HG03097 (cell line): Measurements from ENCODE around the gene COL4A6.
A peak's percentile ranks its signal among the peaks of the same experiment; 100 is the strongest.

Source experiments
- ATAC-seq: cut with Tn5 transposase; IDR thresholded peaks from one replicate; pipeline ENCODE4 v1.9.1; 2021; ENCODE audit not compliant: unreplicated experiment, low FRiP score

COL4A6 gene

DNA sequence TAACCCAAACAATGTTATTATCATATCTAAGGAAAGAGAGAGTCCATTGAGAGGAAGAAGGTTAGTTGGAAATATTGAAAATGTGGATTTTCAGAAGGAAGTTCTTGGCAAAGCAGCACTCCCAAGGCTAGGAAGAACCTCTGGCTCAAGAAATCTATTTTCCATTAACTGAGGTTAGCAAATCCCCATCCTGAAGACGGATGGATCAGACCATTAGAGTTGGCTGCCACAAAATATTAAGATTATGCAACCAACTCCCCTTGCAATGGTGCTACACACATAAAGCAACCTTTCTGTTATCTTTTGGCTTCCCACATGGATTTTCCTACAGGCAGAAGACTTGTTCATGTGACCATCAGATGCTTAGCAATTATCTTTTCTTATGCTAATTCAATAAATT, 96.3 kb downstream of the COL4A6 start:
- no peak for ATAC-seq

DNA sequence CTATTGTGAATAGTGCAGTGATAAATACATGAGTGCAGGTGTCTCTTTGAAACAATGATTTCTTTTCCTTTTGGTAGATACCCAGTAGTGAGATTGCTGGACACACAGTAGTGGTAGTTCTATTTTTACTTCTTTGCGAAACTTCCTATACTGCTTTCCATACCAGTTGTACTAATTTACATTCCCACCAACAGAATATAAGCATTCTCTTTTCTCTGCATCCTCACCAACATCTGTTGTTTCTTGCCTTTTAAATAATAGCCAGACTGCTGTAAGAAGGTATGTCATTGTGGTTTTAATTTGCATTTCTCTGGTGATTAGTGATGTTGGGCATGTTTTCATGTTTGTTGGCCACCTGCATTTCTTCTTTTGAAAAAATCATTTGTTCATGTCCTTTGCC, 105.9 kb downstream of the COL4A6 start:
- ATAC-seq: no peak

DNA sequence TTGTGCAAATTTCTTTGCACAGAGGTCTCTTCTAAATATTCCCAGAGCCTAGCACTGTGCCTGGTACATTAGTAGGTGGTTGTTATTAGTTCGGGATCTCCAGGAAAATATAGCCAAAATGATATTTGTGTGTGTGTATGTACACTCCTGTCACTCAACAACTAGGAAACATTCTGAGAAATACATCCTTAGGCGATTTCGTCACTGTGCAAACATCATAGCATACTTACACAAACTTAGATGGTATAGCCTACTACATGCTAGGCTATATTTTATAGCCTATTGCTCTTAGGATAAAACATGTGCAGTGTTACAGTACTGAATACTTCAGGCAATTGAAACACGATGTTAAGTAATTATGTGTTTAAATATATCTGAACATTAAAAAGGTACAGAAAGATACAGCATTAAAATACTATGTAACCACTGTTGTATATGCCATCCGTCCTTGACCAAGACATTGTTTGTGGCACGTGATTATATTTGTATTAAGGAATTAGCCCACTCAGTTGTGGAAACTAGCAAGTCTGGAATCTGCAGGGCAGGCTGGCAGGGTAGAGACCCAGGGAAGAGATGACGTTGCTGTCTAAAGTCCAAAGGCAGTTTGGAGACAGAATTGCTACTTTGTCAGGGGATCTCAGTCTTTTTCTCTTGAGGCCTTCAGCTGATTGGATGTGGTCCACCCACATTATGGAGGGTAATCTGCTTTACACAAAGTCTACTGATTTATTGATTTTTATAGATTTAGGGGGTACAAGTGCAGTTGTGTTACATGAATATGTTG, 106.9 kb downstream of the COL4A6 start:
- no peak for ATAC-seq

DNA sequence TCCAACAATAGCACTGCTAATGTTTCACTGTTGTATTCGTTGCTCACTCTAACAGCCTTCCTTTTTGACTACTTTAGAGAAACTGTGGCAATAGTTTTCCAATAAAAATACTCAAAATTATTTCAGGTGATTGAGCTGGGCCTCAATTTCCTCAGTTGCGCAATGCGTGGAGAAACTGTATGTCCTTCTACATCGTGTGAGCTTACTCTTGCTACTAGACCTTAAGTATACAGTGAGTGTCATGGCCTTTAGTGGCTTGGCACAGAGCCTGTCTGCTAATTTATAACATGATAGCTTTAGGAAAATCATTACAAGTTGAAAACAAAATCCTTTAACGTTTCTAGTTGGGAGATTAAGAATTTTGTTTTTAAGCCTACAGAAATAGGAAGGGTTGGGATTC, 114.5 kb downstream of the COL4A6 start:
- no peak for ATAC-seq

DNA sequence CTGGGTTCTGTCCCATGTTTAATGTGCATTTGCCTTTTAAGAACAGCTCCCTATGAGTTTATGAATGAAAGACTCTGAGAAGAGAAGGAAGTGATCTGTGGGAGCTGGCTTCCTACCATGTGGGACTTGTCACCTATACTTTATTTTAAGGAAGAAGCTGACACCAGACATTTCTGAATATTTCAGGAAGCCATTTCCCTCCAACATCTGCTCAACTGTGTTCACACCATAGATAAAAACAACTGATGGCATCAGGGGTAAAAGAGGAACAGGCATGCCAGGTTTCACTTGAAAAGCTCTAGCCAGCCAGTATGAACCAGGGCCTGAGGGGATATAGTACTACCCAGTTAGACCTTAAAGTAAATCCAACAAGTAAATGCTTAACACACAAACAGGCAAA, 116.0 kb downstream of the COL4A6 start:
- no peak for ATAC-seq

DNA sequence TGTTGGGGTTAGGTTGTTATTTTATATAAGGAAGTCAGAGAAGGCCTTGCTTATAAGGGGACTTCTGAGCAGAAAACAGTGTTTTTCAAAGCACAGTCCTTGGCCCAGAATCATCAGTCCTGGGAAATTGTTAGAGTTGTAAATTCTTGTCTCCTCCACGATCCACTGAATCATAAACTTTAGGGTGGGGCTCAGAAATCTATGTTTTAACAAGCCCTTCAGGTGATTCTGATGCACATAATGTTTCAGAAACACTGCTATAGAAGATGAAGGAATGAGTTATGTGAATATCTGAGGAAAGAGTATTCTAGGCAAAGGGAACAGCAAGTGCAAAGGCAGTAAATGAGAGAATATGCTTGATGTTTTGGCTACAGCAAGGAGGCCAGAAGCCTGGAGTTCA, 121.8 kb downstream of the COL4A6 start:
- ATAC-seq: no peak

DNA sequence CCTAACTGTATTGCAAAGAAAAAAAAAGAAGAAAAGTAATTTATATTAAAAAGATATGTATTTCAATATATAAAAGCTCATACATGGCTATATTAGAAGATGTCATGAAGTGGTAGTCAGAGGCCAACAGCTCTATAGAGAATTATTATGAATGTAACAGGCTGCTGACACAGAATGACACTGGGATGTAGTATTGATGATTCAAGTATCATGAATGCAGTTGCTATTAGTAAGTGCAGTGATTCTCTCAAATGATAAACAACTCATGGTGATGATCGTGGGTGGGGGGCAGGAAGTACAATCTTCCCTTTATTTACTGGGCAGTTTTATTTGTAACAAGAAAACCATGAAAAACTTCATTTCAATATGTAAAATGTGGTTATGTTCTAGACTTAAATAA, 124.6 kb downstream of the COL4A6 start:
- no peak for ATAC-seq

DNA sequence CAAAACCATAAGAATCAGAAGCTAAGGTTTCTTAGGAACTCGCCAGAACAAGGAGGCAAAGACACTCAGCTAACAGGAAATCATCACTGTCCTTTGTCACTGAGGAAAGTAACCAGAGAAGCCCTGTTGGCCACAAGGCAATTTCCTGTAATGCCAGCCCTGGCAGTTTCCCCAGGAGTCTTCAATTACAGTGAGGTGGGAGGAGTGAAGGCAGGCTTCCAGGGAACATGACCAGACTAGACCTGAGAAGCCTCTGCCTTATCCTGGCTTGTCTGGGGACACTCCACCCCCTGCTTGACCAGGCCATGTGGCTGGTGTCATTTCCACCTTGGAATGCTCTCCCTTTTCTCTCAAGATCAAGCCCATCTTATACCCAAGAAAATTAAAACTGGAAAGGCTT, 125.3 kb downstream of the COL4A6 start:
- no peak for ATAC-seq

DNA sequence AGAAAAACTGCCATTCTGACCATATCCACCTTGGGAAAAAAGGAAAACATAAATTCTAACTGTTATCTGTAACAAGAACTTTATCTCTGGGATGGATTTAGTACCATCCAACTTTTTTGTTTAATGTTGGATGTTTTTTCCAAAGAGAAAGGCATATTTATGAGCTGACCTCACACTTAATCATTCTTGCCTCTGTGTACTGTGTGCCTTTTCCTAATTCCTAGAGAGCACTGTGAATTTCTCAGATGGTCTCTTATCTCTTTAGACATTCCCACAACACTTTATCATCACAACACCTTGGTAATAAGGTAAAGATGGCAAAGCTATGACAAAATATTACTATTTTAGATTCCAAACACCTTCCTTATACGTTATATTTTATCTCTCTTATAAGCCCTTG, 126.2 kb downstream of the COL4A6 start:
- no peak for ATAC-seq

DNA sequence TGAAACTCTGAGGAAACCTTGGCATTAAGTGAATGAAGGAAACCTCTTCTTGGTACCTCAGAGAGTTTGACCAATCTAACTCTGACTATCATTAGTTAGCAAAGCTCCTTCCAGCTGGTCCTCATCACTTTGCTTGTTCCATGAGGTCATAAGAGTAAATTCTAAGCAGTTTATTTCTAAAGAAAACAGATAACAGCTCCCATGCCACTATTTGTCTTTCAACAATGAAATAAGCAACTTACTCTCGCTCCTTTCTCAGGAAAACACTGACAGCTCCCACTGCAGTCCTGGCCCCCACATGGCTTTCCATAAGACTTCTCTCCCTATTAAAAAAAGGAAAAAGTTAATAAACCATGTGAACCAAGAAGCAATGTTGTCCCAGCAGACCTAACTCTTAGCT, 127.7 kb downstream of the COL4A6 start:
- no peak for ATAC-seq

DNA sequence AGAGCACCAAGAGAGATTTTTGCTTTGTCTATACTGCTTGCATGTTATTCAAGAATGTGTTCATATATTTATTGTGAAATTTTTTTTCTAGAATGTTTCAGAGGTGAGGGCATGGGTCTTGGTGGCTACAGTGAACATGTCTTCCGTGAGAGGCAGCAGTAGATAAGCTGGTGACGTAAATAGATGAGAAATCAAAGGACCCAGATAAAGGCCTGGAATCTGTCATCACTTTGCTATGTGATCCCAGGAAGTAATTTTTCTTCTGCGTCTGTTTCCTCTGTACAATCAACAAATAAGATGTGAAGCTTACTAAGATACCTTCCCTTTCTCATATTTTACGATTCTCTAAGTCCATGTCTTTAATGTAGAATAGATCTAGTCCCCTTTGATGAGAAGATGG, 129.1 kb downstream of the COL4A6 start:
- ATAC-seq: no peak

DNA sequence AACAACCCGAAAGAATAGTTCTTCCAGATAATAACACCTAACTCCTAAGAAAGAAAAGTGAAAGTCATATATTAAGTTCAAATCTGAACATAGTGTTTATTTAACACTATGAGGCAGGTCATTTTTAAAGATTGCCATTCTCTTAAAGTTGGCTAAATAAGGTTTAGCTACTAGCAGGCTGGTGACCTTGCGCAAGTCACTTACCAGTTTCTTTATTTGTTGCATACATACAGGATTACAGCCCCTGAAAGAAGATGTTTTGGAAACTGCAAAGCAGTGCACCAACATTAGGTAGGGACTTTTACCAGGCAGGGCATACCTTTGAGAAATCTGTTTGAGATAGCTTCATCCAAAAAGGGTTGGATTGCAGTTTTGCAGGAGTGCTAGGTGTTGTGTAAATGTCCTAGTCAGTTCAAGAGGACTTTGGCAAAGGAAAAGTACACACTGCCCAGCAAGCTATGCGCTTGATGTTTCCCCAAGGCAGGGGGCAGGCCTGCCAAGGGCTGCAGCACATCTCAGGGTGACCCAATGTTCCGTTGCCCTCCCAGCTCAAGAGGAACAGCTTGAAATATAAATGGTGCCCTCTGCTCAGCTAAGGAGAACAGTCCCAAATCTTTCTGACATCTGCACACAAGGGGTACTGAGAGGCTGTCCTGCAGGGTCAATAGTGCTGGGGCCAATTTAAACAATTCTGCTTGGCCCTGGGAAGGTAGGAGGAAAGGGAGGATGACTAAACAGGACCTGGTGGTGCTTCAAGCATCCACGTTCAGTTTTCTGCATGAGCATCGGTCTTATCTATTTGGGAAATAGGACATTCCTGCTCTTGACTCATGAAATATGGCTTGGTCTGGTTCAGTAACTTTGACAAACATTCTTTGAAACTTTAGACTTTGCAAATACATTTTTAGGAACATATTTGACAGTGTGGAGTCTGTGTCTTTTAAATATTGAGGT, 130.8 kb downstream of the COL4A6 start:
- ATAC-seq: no peak

DNA sequence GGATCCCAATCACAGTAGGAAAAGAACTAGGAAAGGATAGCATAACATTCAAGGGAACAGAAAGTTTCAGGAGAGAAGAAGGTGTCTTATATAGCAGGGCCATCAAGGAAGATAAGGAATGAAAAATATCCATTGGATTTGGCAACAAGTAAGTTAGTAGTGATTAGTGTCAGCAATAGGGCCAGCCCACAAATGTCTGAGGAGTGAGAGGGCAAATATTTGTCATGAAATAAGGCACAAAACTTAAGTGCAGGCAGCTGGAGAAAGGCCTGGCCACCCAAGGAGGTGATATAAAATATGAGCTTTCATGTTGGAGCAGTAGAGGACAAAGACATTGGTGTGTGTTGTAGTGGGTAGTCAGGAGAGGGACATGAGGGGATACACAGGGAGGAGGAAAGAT, 132.1 kb downstream of the COL4A6 start:
- ATAC-seq: no peak

DNA sequence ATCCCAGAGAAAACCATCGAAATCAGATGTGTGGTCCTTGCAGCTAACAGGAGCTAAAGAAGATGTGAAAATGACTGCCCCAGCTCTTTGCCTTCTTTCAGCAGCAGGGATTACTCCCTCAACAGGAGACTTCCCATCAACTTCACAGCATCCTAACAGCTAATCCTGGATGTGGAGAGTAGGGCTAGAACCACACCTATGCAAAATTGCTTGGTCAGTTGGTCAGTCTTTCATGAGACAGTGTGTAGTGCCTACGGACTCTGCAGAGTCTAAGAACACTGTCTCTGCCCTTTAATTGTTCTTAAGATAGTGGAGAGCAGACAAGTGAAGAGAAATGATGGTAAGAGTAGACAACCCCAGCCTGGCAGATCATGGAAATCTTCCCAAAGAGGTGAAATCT, 133.5 kb downstream of the COL4A6 start:
- no peak for ATAC-seq

DNA sequence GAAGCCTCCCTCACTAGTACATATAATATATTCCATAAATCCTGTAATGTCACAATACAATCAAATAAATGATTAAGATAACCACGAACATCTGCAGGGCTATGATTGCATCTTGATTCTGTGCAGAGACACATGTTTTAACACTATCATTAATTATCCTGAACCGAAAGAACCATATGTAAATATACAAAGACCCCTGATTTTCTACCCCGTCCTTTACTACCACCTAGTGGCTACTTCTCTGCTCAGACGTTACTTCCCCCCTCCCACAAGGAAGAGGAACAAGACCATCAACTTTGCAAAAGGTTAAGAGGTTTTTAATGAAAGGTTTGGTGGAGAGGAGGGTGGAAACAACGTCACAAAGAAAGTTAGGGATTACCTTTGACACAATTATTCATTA, 134.0 kb downstream of the COL4A6 start:
- ATAC-seq: no peak

DNA sequence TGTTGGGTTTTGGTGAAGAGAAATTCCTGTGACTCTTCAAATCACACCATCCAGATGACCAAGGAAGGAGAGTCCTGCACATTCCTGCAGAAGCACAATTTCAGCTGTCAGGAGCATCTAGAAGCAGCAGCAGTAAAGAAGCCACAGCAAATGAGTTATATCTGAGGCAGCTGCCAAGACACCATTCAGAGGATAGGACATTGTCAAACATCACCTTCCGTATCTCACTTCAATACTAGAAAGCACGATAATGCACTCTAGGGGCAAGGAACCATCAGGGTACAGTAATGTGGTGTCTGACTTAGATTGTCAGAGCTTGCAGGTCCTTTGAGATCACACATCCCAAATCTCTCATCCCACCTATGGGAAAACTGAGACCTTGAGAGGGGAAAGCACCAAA, 134.5 kb downstream of the COL4A6 start:
- no peak for ATAC-seq

DNA sequence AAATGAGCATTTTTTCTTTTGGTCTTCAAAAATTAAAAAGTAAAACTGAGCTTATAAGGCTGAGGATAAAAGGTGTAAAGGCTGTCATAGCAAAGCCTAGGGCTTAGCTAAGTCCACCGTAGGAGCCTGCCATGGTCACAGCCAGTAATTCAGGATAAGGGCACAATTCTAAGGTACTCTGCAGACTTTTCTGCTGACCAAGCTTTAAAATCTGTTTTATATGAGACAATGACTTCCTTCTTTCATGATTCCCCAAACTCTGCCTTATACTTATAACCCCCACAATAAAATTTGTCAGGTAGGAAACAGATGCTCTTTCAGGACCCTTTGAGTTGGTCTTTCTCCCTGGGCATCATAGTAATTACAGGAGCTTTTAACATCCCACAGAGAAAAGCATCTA, 138.5 kb downstream of the COL4A6 start:
- ATAC-seq: no peak

DNA sequence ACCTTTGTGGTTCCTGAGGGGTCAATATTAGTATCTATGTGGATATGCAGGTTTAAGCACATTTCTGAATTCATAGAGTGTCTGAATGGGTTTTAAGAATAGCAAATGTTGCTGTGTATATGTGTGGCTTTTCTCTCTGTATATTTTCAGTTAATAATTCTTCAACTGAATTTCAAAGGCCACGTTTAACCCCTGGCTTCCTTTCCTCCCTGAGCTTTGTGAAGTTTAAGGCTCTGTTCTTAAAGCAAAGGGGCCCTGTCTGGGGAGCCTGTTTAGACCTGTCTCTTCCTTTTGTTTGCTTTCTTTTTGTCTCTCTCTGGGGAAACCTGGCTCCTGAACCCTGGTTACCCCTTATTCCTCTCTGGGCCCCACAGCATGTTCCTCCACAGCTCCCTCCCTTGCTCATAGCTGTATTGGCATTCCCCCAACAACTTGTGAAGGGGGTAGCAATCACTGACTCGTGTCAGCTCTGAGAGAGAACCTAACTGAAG, 139.1 kb downstream of the COL4A6 start:
- ATAC-seq: peak; percentile 83

DNA sequence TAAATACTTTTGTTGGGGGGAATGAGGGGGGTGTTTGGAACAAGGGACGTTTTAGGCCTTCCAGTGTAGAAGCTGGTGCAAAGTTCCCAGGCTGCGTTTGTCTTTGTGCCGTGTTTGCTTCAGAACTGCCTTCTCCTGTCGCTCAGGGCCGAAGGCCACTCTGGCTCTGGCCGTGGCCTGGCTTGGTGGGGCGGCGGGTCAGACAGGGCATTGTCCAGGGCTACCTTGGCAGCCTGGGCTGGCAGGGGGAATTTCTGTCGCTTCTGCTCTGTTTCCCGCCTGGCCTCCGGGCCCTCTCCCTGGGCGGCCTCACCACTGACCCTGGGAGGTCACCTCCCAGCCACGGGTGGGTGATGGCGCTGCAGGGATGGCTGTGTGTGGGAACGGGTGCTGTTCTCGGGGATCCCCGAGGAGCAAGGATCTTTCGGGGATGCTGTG, 140.0 kb downstream of the COL4A6 start:
- ATAC-seq: no peak

DNA sequence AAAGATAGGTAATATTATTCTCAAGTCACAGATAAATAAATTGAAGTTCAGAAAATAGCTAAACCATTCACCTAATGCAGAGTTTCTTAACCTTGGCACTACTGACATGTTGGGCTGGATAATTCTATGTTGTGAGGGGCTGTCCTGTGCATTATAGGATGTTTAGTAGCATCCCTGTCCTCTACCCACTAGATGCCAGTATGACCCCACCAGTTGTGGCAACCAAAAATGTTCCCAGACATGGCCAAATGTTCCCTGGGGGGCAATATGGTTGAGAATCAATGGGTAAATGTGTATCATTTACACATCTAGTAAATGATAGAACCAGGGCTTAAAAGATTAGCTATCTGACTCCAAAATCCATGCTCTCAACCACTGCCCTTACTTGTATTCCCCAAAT, 140.9 kb downstream of the COL4A6 start:
- no peak for ATAC-seq

DNA sequence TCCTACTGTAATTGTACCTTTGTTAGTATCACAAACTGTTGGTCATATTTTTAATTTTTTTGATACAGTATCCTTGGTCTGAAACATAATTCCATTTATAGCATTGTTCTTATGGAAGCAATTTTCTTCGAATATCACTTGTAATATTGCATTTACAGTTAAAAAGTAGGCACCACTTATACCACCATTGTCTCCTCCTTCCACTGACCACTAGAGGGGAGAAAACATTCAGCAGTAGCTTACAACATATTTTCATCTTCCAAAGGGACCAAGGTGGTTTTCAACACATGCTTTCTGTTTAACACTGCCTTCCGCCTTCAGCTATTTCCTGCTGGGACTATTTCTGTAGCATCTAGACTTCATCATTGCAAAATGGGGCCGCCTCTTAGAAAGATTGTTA, 146.2 kb downstream of the COL4A6 start:
- ATAC-seq: no peak

DNA sequence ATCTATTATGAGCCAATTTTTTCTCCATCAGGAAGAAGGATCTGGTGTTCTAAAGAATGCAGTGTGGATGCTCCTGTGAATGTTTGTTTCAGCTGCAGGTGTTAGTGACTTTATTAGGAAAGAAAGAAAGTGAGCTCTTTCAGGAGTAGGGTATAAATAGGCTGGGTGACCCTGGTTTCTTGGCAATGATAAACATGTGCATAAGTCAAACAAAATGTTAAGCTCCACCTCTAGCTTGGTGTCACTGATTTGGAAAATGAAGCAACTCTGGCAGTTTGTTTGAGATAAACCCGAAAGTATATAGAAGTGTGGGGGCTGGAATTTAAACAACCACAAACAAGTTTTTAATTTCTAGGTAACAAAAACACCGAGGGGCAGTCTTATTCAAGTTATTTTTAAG, 152.3 kb downstream of the COL4A6 start:
- no peak for ATAC-seq
